ENCODE measurements around the gene SCGB1D1. TPM values are rescaled to one million over a fixed set of nuclear protein-coding genes. Genes with fewer than 3 reads are reported as not detected.

The SCGB1D1 gene
- polyA plus RNA-seq, 1 donor from 2014 or later: not detected

- H3K4me2 ChIP-seq (ENCODE audit: low read length): no peak overlapping the region
- no peaks in the 10 kb centered on the region for H3F3A ChIP-seq (ENCODE audit: insufficient read depth, low read length, poor library complexity, severe bottlenecking)
- no peaks in the 10 kb centered on the region for H3K79me2 ChIP-seq (replicated peaks; ENCODE audit: insufficient read depth, low read length)
- no peaks in the 10 kb centered on the region for H3K9me2 ChIP-seq (ENCODE audit: insufficient read depth, low read length)
- H3K27ac ChIP-seq (ENCODE audit: low read length): no peak overlapping the region
- no peaks in the 10 kb centered on the region for H3K9me3 ChIP-seq (ENCODE audit: low read length)
- TF ChIP-seq SMC3 (conservative IDR thresholded peaks at IDR 0.05; ENCODE audit: poor library complexity): no peak
- TF ChIP-seq EZH2 (IDR thresholded peaks at IDR 0.05; ENCODE audit: borderline replicate concordance, insufficient read depth, low read length, poor library complexity, severe bottlenecking): no peak
- no peak for TF ChIP-seq MXI1 (conservative IDR thresholded peaks at IDR 0.05; ENCODE audit: poor library complexity, severe bottlenecking)
- TF ChIP-seq EP300 (conservative IDR thresholded peaks at IDR 0.05; ENCODE audit: poor library complexity, severe bottlenecking): no peak
- no peak for TF ChIP-seq RAD21 (conservative IDR thresholded peaks at IDR 0.05)
- no peak for TF ChIP-seq TAF1 (IDR thresholded peaks at IDR 0.05; ENCODE audit: low read depth)
- TF ChIP-seq POLR2AphosphoS5 (IDR thresholded peaks at IDR 0.05): no peak
- H2AFZ ChIP-seq (ENCODE audit: low read depth, low read length): no peak overlapping the region
- no peaks in the 10 kb centered on the region for H3K36me3 ChIP-seq (ENCODE audit: insufficient read depth, low read length)
- no peak overlapping the region for H3K4me3 ChIP-seq (ENCODE audit: low read length)
- no peaks in the 10 kb centered on the region for H4K20me1 ChIP-seq (ENCODE audit: insufficient read depth)
- H3K9ac ChIP-seq (ENCODE audit: low read length): no peak overlapping the region
- H3K27me3 ChIP-seq (ENCODE audit: insufficient read depth, low read depth, low read length): no peaks in the 10 kb centered on the region
Observed at GRCh38 chr11:62148271-62148980, 41.6 kb upstream of the SCGB1D1 start.

- Histone ChIP-seq H2AFZ (ENCODE audit: low read depth, low read length) (no peak overlapping the region), H3K4me2 (ENCODE audit: low read length) (no peak overlapping the region), H3K9me2 (ENCODE audit: insufficient read depth, low read length) (no peaks in the 10 kb centered on the region), H4K20me1 (ENCODE audit: insufficient read depth) (no peaks in the 10 kb centered on the region), H3K36me3 (ENCODE audit: insufficient read depth, low read length) (no peaks in the 10 kb centered on the region), H3K9ac (ENCODE audit: low read length) (no peak overlapping the region), H3K79me2 (replicated peaks; ENCODE audit: insufficient read depth, low read length) (no peaks in the 10 kb centered on the region), H3K27me3 (ENCODE audit: insufficient read depth, low read depth, low read length) (no peaks in the 10 kb centered on the region), H3F3A (ENCODE audit: insufficient read depth, low read length, poor library complexity, severe bottlenecking) (no peaks in the 10 kb centered on the region), H3K9me3 (ENCODE audit: low read length) (no peaks in the 10 kb centered on the region), H3K27ac (ENCODE audit: low read length) (no peak overlapping the region), H3K4me3 (ENCODE audit: low read length) (no peak overlapping the region)
- TF ChIP-seq TAF1 (IDR thresholded peaks at IDR 0.05; ENCODE audit: low read depth) (no peak), RAD21 (conservative IDR thresholded peaks at IDR 0.05) (no peak), SMC3 (conservative IDR thresholded peaks at IDR 0.05; ENCODE audit: poor library complexity) (no peak), MXI1 (conservative IDR thresholded peaks at IDR 0.05; ENCODE audit: poor library complexity, severe bottlenecking) (no peak), REST (IDR thresholded peaks at IDR 0.05; ENCODE audit: borderline replicate concordance) (no peak), EP300 (conservative IDR thresholded peaks at IDR 0.05; ENCODE audit: poor library complexity, severe bottlenecking) (no peak), EZH2 (IDR thresholded peaks at IDR 0.05; ENCODE audit: borderline replicate concordance, insufficient read depth, low read length, poor library complexity, severe bottlenecking) (no peak), POLR2AphosphoS5 (IDR thresholded peaks at IDR 0.05) (no peak), CTCF (IDR thresholded peaks at IDR 0.05; ENCODE audit: poor library complexity, severe bottlenecking) (no peak)
Observed at GRCh38 chr11:62149986-62150886, 39.8 kb upstream of the SCGB1D1 start.

Data from neural cell (in vitro differentiated cells).